GM21717 (cell line): ENCODE results near the gene NCMAP.

Experiments
- ATAC-seq: cut with Tn5 transposase; IDR thresholded peaks from one replicate; pipeline ENCODE4 v1.9.1; 2021; ENCODE audit warnings: mild to moderate bottlenecking, moderate library complexity; ENCODE audit not compliant: unreplicated experiment

NCMAP gene

DNA sequence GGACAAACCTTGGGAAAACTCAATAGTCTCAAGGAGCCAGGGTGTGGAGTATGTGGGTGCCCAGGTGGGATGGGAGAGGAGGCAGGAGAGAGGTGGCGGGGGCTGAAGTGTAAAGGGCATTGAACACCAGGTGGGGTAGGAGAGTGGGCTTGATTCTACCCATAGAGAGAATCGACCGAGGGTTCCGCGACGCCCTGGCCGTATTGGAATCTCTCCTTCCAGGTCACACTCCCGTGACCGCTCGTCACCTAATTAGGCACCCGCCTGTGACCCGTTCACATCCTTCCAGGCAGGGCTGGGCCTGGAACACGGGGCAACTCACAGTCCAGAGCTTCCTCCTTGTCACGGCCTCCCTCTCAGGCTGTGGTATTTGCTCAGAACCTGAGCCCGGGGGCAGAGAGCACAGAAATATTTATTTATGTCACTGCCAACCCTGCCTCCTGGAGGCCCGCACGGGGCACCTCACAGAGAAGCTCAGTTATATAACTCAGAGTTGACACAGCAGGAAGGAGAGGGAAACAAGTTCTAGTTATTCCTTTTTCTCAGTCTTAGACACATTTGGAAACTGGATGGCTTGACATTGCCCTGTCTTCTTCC lies 12.0 kb downstream of the NCMAP start:
- ATAC-seq = no peak

DNA sequence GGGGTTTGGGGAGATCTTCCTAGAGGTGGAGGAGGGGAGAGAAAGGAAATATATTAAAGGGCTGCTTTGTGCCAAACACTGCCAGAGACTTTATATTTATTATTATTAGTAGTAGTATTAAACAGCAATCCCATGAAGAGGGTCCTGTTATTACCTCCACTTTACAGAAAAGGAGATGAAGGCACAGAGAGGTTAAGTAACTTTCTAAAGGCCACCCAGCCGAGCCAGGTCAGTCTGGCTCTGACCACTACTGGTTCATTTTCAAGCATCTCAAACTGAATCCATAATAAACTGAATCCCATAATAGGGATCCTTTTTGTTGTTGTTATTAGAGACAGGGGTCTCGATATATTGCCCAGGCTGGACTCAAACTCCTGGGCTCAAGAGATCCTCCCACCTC lies 12.6 kb downstream of the NCMAP start:
- no peak for ATAC-seq

DNA sequence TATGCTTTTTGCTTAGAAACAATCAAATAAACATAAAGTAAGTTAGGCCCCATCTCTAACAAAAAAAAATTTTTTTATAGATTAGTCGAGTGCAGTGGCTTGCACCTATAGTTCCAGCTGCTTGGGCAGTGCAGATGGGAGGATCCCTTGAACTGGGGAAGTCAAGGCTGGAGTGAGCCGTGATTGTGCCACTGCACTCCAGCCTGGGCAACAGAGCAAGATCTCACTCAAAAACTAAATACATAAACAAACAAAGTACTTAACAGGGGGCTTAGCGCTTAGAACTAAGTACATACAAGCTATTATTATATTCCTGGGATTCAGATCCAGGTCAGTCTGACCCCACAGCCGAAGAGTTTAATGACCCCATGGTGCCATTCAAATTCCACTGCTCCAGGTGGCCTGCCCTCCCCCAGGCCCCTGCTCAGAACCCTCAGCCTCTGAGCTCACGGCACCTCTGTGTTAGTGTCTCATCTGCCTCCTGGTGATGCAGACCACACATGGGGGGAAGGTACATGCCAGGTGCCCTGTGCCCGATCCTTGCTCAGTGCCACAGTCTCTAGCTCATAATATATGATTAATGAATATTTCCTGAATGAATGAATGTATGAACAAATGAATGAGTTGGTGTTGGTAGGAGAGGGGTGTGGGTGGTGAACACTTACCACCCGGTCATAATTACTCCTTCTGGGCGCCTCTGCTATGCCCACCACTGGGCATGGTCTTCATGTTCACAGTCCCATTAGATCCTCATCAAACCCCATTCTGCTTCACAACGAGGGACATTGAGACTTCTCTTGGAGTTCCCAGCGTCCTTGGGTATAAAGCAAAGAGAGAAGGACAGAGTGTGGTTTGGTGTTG lies 14.6 kb downstream of the NCMAP start:
- no peak for ATAC-seq

DNA sequence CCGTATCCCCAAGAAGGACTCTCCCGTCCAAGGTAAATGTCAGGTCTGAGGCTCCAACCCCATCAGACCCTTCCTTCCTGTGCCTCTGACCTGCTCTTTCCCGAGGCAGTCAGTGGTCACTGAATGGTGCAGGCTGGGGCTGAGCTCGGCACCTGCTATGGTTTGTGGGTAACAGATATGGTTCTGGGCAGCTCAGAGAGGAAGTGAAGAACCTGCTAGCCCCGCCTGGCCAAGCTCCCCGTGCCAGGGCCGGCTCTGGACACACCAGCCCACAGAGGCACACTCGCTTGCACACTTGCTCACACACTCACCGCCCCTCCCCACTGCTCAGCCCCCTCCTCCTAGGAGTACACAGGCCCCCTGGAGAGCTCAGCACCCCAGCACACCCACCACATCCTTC lies 16.4 kb downstream of the NCMAP start:
- ATAC-seq = no peak

DNA sequence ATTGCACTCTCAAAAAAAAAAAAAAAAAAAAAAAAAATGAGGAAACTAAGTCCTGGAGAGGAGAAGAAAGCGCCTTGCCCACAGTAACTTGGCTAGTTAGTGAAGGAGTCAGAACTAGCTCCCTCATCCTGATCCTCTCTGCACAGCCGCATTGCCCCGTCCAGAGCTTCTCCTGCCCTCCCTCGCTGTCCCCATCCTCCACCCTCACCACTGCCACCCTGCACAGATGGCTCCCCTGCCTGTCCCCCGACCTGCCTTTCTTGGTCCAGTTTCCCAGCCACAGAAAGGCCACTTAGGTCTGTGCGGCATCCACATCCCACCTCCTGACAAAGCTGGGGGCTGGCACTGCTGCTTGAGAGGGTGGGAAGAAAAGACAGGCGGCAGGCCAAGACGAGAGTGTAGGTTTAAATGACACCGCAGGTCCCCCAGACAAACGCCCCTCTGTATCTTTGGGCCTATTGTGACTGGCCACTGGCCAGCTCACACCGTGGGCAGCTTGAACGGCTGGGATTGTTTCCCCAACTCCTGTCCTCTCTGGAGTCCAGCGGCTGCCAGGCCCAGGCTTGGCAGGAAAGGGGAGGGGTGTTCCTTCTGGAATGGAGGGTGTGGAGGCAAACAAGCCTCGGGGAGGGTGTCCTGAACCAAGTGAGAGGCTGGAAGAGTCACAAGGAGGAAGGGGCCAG lies 20.2 kb downstream of the NCMAP start:
- no peak for ATAC-seq

DNA sequence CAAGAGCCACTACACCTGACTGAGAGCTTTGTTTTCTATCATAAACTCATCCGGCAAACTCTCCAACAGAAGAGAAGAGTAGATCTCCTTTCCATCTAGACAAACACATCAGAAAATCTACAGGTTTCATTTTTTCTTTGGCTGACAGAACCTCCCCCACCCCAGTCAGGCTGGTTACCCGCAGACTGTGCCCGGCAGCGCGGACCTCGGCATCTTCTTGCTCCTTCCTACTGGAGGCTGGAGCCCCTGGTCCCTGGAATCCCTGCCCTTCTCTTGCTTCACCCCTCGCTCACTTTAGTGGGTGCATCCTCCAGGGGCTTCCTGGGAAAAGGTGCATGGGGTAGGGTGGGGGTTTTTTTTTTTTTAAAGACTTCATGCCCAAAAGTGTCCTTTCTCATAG lies 23.0 kb downstream of the NCMAP start:
- no peak for ATAC-seq

DNA sequence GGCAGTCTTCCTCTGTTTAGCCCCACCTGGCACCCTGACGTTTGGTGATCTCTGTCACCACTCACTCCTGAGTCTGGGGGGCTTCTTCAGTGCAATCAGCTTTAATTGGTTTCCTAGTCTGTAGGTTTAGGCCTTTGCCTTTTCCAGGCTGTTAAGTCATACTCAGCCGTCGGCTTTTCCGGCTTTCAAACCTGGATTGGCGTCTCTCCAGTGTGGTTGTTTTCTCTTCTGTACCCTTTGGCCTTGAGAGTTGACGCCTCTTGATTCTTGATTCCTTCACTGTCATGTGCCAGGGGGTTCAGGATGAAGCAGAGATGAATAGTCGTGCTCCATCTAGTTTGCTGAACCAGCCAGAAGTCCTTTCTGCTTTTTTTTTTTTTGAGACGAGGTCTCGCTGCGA lies 24.9 kb downstream of the NCMAP start:
- ATAC-seq = no peak

DNA sequence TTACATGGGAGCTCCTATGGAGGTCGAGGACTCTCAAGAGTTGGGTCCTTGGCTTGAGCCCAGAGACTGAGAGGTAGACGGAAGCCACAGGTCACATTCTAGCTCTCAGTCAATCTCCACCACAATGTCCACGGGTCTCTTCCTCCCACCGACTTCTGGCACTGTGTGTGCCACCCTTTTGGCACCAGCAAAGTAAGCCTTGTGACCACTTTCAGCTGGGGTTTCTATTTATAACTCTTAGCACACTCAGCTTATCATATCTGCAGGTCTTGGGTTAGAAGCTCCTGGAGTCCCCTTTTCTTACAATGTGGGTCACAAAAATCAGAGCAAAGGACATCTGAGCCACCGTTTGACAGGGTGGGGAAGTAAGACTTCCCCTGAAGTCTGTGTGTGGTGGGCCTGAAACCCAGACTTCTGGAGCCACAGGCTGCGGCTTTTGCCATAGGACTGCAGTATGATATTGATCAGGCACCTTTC lies 28.3 kb downstream of the NCMAP start:
- no peak for ATAC-seq

DNA sequence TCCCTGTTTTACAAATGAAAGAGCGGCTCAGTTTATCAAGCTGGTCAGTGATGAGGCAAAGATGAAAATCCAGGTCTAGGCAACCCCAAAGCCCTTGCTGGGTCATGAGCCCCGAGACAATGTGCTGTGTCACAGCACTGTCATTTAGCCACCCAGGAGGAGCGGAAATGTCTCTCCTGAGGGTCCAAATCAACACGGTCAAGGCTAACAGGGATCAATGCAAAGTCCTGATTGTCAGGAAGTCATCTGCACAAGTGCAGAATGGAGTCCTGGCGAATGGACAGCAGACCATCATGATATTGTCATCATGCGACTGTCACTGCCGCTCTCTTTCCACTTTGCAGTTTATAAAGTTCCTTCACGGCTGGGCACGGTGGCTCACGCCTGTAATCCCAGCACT lies 30.2 kb downstream of the NCMAP start:
- no peak for ATAC-seq

DNA sequence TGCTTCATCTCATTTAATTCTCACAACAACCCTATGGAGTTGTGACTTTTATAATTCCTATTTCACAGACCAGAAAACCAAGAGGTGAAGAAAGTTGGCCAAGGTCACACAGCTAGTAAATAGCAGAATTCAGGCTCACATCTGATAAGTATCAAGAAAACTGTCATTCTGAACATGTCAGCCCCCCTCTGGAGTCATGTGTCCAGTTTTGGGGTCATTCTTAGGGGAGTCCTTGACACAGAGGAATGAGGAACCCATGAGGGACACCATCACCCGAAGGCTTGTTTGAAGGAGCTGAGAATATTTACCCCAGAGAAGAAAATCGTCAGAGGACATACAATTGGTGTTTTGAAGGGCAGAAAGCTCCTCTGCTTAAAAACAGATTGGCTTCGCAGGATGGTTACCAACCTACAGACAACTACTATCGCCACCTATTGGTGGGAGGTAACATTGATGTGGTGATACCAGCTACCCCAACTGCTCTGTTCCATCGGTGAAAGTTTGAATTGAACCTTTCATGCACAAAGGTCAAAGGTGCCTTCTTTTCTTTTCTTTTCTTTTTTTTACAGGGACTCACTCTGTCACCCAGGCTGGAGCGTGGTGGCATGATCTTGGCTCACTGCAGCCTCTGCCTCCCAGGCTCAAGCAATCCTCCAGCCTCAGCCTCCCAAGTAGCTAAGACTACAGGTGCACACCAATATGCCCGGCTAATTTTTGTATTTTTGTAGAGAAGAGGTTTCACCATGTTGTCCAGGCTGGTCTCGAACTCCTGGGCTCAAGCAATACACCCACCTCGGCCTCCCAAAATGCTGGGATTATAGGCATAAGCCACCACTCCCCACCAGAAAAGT lies 31.3 kb downstream of the NCMAP start:
- no peak for ATAC-seq

DNA sequence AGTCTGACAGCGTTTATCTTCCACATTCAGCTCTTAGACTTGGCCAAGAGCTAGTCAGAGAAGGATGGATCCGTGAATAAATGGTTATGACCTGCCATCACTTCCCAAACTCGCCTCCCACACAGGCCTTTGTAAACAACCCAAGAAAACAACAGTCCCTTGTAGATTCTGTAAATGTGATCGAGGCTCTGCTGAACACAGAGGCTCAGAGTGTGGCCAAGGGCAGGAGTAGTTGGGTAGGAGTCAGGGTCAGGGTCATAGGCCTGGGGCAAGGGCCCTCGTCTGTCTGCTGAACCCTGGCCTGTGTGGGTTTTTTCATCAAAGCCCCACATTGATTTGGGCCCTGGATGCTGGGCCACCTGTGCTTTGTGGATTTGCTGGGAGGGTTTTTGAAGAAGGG lies 32.7 kb downstream of the NCMAP start:
- ATAC-seq = no peak

DNA sequence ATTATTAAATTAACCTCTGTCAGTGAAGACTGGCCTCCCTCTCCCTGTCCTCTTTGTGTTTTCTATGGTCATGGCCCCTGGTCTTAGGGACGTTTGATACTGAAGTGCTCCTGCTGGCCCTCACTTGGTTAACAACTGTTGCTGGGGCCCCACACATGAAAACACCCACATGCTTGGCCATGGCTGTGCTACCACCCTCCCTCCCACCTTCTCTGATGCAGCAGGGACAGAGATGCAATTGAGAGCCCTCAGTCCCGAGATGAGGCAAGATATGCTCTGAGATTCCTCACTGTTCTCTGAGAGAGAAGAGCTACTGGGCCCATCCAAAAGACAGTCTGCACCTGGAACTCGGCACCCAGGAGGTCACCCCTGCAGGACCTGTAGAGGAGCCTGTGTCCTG lies 33.3 kb downstream of the NCMAP start:
- ATAC-seq = no peak

DNA sequence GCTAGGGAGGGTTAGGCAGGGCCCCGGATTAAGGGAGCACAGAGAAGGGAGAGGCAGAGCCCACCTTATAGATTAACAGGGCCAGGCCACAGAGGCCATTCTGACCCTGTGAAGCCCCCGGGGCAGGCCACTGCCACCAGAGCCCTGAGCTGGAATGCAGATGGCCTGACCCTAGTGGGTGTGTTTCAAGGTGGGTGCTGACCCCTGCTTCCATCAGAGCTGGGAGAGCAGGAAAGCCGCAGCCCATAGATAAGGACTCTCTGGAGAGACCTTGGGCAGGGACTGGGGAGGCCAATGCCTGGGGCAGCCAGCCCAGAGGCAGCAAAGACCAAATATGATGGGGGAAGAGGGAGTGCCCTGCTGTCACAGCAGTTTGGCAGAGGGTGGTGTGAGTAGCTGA lies 35.9 kb downstream of the NCMAP start:
- ATAC-seq = no peak

DNA sequence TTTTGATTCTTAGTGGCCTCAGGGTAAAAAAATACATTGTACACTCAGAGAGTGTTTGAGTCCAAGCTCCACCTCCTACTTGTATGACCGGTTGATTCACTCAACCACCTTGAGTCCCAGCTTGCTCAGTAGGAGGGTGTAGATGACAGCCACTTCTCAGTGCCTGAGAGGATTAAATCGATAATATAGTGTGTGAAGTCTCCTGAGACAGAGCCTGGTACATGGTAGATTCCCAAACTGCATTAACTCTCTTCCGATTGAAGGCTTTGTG lies 38.4 kb downstream of the NCMAP start:
- ATAC-seq = no peak

DNA sequence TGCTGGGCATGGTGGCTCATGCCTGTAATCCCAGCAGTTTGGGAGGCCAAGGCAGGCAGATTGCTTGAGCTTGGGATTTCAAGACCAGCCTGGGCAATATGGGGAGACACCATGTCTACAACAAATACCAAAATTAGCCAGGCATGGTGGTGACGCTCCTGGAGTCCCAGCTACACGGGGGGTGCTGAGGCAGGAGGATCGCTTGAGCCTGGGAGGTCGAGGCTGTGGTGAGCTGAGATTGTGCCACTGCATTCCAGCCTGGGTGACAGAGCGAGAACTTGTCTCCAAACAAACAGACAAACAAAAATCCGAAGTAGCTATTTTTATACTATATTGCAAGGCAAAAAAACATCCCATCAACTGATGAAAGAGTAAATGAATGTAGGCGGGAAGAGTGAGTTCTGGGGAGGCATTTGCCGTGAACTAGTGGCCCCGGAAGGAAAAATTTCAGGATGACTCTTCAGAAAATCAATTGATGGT lies 40.6 kb downstream of the NCMAP start:
- no peak for ATAC-seq

DNA sequence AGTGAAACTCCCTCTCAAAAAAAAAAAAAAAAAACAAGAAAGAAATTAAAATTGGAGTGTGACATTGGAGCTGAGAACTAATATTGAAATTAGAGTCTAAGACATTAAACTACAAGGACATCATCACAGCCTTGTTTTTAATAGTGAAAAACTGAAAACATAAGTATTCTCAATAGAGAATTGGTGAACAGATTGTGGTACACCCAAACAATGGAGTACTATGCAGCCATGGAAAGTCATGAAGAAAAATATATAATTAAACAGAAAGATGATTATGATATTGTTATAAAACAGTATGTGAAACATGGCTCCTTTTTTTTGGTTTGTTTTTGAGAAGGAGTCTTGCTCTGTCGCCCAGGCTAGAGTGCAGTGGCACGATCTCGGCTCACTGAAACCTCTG lies 43.4 kb downstream of the NCMAP start:
- ATAC-seq = no peak

DNA sequence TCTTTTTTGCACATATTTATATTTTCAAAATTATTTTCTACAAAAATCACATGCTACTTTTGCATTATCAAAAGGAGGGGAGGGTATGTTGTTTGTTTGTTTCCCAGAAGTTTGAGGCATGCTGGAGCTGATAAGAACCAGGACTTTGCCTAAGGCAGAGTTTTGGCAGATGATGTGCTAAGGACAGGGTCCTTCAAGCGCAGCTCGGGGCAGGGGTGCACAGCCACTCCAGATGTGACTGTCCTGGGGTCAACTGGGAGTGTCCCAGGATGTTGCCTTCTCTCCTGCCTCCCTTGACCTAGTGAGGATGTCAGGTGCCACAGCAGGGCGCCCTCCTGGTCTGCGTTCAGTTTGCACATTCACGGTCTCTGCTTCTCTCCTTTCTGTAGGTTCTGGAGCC lies 44.7 kb downstream of the NCMAP start:
- no peak for ATAC-seq

DNA sequence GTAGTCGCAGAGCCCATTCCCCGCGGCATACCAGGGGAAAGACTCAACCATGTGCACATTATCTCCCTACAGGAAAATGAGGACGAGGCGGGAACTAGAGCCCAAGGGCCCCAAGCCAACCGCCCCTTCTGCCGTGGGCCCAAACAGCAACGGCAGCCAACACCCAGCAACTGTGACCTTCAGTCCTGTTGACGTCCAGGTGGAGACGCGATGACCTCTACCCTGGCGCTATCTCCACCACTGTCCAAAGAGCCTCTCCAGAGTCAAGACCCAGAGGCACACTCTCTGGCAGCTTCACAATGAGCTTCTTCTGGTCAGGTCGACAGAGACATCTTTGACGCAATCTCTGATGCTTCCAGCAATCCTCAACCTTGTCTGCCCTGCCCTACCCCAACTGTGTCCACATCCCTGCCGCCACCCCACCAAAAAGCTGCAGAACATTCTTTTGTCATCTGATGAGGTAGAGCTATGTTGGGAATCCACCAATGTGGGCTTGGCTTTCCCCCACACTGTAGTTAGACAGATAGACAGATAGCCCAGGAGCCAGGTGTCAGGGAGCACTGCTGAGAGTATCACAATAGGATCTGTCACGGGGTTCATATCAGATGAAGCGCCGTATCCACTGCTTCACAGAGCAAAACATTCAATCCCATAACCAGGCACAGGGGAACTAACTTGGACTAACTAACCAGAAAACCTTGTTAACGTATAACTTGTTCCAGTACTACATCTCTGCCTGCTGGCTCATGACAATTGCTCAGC lies 49.8 kb downstream of the NCMAP start:
- no peak for ATAC-seq

DNA sequence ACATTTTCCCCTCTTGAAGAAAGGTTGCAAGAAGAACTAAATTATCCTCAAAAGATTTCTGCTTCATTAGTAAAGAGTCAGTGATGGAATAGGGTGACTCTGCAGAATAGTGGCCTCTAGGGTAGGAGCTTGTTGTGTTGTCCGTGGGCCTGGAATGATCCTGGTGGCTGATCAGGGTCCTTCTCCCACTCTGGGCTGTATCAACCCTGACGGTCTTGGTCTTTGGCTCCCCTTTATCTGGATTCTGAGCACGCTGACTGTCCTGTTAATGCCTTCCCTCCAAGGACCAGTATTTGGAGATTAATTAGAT lies 50.4 kb downstream of the NCMAP start:
- no peak for ATAC-seq

DNA sequence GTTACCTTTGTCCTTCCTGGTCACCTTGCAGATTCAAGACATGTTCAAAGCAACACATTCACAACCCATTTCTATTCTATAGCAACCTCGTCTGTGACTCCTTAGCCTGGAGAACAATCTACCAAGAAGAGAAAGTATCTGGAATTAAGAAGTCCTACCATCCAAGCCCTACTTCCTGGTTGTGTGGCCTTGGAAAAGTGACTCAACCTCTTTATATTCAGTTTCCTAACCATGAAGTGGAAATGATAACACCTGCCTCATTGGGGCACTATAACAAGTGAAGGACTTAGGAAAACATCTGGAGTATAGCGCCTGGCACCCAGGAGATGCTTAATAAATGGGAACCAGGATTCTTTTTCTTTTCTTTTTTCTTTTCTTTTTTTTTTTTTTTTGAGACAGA lies 50.7 kb downstream of the NCMAP start:
- ATAC-seq = no peak
